ENCODE data around the gene EXOC4.

EXOC4 gene

DNA sequence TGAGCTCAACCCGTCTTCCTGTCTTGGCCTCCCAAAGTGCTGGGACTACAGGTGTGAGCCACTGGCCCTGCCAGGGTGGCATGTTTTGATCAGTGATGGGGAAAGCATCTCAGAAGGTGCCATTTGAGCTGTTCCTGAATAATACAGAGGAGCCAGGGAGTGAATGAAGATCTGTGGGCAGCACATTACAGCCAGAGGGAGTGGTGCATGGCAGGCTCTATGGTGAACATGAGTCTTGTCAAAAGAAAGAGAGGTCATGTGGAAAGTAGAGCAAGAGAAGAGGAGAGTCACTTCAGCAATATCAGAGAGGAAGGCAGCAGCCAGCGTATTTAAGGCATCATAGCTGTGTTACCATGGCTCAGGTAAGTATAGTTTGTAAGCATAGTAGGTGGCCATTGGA, 598.5 kb downstream of the EXOC4 start:
- TF ChIP-seq, protein P1, sequence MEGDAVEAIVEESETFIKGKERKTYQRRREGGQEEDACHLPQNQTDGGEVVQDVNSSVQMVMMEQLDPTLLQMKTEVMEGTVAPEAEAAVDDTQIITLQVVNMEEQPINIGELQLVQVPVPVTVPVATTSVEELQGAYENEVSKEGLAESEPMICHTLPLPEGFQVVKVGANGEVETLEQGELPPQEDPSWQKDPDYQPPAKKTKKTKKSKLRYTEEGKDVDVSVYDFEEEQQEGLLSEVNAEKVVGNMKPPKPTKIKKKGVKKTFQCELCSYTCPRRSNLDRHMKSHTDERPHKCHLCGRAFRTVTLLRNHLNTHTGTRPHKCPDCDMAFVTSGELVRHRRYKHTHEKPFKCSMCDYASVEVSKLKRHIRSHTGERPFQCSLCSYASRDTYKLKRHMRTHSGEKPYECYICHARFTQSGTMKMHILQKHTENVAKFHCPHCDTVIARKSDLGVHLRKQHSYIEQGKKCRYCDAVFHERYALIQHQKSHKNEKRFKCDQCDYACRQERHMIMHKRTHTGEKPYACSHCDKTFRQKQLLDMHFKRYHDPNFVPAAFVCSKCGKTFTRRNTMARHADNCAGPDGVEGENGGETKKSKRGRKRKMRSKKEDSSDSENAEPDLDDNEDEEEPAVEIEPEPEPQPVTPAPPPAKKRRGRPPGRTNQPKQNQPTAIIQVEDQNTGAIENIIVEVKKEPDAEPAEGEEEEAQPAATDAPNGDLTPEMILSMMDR (IDR thresholded peaks at IDR 0.05), result no peak

DNA sequence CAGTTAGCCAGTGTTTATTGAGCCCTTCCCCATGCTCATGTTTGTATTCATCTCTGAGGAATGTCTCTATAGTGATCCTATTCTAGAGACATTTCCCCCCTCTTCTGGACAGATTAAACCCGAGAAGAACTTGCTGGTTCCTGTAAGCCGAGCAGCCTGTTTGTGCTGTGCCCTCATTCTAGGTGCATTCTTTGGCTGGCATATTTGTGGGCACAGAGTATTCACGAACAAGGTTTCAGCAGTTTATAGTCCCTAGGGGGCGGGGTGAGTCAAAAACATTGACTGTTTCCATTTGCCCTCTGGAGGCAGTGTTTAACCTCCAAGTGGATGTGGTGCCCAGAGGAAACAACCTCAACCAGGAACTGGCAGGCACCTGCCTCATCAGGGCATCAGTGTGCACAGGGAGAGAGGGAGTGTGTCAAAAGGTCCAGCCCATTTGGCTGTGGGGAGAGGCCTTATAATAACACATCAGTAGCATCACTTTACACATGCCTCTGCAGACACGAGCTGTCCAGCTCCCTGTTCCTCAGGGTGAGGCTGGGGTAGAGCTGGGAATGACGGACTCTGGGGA, 600.9 kb downstream of the EXOC4 start:
- TF ChIP-seq, protein P1 (IDR thresholded peaks at IDR 0.05), result peak; percentile 80

DNA sequence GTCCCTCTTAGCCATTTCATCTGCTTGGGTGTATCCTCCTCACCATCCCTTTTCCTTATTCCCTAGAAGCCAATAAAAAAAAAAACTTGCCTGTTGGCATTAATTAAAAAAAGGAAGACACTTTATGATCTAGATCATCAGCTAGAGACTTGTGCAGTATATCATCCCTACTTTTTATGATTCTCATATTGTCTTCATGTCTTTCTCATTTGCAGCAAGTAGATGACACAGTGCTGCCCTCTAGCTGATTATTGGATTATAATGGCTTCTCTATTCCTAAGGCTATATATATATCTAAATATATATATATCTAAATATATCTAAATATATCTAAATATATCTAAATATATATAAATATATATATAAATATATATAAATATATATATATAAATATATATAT, 601.9 kb downstream of the EXOC4 start:
- TF ChIP-seq, protein P1 (IDR thresholded peaks at IDR 0.05), result no peak

DNA sequence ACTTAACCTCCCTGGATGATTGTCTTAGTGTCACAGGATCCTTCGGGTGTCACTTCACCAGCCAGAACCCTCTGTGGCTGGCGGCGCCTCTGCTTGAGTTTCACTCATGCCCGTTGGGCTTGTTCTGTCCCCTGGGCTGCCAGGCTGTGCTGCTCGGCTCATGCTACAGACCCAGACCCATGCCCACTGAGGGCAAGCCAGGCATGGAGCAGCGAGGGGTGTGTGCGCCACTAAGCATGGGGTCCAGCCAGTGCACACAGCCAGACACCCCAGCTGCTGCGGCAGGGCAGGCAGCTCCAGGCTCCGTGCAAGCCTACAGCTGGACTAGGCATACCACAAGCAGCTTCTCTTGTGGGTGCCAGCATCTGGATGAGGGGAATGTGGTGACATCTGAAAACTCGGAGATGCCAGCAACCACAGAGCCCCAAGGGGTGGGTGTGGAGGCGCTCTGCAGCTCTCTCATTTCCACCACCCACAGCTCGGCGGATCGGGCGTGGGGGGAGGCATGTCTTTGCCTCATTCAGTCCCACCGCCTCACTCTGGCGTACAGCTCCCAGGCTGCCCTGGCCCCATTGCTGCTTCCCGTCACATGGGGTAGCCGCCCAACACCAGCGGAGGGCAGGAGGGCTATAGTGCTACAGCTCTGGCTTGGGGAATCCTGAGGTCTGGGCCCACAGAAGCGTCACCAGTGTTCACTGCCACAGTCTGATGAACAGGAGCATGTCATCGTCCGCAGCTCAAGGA, 604.7 kb downstream of the EXOC4 start:
- TF ChIP-seq, protein P1 (IDR thresholded peaks at IDR 0.05), result no peak

DNA sequence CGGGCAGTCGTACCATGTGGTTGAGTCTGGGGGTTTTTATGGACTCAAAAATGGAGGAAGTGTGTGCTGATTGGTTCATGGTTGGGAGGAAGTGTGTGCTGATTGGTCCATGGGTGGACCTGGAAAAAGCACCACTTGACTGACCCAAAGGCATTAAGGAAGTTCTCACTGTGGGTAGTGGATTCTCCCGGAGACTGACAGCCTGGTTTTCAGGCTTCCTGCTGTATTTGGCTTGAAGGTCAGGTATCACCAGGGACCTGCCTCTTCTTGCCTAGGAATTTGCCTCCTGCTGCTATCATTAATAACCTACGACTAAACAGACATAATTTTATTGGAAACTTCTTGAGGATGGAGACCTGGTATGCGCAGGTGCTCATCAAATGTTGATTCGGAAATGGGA, 605.4 kb downstream of the EXOC4 start:
- TF ChIP-seq, protein P1 (IDR thresholded peaks at IDR 0.05), result no peak

DNA sequence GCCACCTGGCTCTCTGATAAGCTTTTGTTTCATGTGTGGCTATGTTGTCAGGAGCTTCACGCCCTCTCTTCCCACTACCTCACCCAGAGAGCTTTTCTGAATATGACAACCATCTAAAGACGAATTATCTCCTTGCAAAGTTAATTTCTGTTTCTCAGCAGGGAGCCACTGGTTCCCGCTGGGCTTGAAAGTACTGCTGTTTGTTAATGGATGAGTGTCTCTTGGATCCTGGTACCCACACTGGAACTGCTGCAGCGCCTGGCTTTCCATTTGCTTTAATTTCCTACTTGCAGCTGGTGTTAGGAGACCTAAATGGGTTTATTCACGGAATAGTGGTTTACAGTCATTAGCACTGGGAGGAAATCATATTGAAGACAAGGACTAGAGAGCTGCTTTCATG, 606.4 kb downstream of the EXOC4 start:
- TF ChIP-seq, protein P1 (IDR thresholded peaks at IDR 0.05), result no peak

DNA sequence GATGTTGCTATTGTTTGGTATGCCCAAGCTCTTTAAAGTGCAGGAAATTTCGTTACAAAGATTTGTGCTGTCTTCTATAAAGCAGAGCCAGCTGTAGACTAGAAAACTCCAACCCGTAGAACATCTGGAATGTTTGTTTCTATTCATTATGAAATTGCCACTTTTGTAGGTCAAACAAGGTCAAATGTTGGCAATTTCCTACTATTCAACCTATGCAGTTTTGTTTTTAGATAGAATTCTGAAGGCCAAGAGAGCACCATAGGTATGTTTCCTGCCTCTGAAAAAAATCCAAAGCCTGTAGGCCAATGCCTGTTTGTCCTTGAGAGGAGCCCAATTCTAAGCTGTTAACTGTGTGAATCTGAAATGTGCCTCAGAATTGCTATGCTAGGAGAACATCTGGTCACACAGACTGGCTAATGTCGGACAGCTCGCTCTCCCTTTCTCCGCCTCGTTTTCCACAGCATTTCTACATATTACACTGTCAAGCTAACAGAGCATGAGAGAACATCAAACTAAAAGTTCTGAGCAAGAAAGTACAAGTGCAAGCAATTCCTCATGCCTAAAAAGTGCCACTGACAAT, 607.1 kb downstream of the EXOC4 start:
- TF ChIP-seq, protein P1 (IDR thresholded peaks at IDR 0.05), result no peak

Measured in LNCAP (cell line).